ENCODE measurements around the gene SLC23A2.
A peak's percentile ranks its signal among the peaks of the same experiment; 100 is the strongest.
"Not testable (repeated sequence)": the region's sequence is repeated elsewhere in the genome, so short reads cannot be mapped to it uniquely, and the experiment has no call there.

SLC23A2 gene

GRCh38 chr20:5001174-5002076 is at the start of gene SLC23A2:
Gene SLC23A2 (minus strand): TSS chr20:5001510. CDS start chr20:4932562, 68,948 bp downstream.
- DNase-seq (ENCODE audit: low read depth, low spot score): peak; percentile 37

DNA sequence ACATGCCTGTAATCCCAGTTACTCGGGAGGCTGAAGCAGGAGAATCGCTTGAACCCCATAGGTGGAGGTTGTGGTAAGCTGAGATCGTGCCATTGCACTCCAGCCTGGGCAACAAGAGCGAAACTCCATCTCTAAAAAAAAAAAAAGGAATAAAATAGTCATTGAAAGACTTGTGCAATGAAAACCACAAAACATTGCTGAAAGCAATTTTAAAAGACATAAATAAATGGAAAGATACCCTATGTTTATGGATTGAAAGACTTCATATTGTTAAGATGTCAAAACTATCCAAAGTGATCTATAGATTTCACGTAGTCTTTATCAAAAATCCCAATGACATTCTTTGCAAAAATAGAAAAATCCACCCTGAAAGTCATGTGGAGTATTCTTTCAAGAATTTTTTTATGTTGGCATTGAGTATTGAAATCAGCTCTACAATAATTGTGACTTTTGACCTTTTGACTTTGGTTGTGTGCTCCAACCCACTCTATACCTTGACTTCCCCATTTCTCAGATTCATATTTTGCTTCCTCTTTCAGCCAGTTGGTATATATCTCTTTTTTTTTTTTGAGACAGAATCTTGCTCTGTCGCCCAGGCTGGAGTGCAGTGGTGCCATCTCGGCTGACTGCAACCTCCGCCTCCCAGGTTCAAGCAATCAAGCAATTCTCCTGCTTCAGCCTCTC is 45.5 kb upstream of the SLC23A2 start:
- no peak for DNase-seq (ENCODE audit: low read depth, low spot score)

DNA sequence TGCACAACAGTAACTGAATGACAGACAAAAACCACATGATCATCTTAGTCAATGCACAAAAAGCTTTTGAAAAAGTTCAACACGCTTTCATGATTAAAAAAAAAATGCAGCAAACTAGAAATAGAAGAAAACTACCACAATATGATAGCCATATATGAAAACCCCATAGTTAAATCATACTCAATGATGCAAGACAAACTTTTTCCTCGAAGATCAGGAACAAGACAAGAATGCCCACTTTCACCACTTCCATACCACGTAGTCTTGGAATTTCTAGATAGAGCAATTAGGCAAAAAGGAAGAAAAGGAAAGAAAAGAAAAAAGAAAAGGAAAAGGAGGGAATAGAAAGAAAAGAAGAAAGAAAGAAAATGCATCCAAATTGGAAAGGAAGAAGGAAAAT is 44.6 kb upstream of the SLC23A2 start:
- no peak for DNase-seq (ENCODE audit: low read depth, low spot score)

GRCh38 chr20:5044075-5044620 is 42.8 kb upstream of the SLC23A2 start:
- no peak for DNase-seq (ENCODE audit: low read depth, low spot score)

- DNase-seq (ENCODE audit: low read depth, low spot score): peak; percentile 77
Measured at GRCh38 chr20:5041433-5041832, 40.1 kb upstream of the SLC23A2 start.

DNA sequence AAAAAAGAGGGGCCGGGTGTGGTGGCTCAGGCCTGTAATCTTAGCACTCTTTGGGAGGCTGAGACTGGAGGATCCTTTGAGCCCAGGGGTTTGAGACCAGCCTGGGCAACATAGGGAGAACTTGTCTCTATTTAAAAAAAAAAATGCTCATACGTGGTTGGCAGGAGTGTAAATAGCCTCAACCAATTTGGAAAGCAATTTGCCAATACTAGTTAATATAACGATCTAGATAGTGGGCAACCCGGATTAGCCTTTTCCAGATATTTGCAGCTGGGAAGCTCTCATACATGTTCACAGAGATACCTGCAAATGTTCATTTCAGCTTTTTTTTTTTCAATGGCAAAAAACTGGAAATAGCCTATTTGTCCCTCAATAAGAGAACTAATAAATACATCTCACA is 39.0 kb upstream of the SLC23A2 start:
- DNase-seq (ENCODE audit: low read depth, low spot score): no peak

DNA sequence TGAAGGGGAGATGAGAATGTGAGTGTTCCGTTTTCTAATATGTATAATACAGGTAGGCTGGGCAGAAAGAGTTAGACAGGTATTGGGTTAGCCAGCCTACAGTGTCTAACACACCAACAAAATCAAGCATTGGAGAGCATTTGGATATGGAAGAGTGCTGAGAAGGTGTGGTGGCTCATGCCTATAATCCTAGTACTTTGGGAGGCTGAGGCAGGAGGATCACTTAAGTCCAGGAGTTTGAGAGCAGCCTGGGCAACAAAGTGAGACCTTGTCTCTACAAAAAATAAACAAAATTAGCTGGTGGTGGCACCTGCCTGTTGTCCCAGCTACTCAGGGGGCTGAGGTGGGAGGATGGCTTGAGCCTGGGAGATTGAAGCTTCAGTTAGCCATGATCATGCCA is 38.6 kb upstream of the SLC23A2 start:
- DNase-seq (ENCODE audit: low read depth, low spot score): no peak

DNA sequence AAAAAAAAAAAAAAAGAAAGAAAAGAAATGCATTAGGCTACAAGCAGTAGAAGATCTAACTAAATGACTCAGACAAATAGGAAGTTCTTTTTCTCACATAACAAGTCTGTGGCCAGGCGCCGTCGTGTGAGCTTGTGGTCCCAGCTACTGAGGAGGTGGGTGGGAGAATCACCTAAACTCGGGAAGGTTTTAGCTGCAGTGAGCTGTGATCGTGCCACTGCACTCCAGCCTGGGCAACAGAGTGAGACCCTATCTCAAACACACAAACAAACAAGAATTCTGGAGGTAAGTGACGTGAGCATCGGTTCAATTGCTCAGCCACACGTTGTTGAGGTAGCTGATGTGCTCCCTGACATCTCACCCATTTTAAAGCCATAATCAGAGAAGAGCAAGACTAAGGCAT is 37.9 kb upstream of the SLC23A2 start:
- no peak for DNase-seq (ENCODE audit: low read depth, low spot score)

GRCh38 chr20:5036828-5037227 is 35.5 kb upstream of the SLC23A2 start:
- no peak for DNase-seq (ENCODE audit: low read depth, low spot score)

DNA sequence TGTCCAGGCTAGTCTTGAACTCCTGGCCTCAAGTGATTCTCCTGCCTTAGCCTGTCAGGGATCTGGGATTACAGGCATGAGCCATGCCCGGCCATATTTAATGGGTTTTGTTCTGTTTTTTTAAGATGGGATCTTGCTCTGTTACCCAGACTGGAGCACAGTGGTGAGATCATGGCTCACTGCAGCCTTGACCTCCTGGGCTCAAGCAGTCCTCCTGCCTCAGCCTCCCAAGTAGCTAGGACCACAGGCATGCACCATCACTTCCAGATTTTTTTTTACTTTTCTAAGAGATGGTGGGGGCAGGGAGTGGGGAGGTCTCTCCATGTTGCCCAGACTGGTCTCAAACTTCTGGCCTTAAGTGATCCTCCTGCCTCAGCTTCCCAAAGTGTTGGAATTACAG is 34.2 kb upstream of the SLC23A2 start:
- DNase-seq (ENCODE audit: low read depth, low spot score): not testable (repeated sequence)

- DNase-seq (ENCODE audit: low read depth, low spot score): no peak
Measured at GRCh38 chr20:5033566-5033965, 32.3 kb upstream of the SLC23A2 start.

GRCh38 chr20:5031701-5032100 is 30.4 kb upstream of the SLC23A2 start:
- not testable (repeated sequence) for DNase-seq (ENCODE audit: low read depth, low spot score)

DNA sequence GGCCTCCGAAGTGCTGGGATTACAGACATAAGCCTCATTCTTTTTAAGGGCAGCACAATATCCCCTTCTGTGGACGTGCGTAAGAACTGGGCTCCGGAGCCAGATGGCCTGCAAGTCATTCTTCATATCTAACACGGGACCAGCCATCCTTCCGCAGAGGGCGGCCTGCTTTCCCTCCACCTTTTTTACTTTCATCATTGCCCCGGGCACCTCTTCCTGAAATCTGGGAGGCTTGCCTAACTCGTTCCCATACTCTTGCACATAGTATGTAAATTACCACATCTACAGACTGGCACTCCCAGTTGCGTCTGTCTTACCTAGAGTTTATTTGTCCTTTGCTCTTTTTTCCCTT is 29.9 kb upstream of the SLC23A2 start:
- peak; percentile 80 for DNase-seq (ENCODE audit: low read depth, low spot score)

DNA sequence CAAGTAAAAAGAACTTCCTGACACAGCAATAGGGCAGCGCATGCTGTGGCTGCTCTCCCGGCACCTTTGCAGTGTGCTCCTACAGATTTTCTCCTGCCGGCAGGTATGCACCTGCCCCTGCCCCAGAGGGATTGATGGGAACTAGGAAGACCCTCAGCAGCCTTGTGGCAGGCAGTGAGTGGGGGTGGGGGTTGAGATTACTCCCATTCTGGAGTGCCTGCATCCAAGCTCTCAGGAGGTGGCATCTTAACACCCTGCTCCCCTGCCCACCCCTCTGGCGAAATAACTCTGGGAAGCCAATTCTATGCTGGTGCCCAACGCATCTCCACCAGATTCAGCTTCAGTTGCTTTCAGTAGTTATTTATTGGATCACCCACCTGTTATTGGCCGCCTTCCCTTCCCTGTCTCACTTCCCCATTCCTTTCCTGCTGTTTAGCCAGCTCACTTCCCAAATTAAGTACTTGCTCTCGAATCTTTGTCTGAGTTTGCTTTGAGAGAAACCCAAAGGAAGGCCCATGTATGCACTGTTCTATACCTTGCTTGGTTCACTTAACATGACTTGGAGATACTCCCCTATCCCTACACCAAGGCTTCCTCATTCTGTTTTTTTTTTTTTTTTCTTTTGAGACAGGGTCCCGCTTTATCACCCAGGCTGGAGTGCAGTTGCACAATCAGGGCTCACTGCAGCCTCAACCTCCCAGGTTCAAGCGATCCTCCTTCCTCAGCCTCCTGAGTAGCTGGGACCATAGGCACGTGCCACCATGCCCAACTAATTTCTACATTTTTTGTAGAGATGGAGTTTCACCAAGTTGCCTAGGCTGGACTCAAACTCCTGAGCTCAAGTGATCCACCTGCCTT is 29.3 kb upstream of the SLC23A2 start:
- peak; percentile 30 for DNase-seq (ENCODE audit: low read depth, low spot score)

DNA sequence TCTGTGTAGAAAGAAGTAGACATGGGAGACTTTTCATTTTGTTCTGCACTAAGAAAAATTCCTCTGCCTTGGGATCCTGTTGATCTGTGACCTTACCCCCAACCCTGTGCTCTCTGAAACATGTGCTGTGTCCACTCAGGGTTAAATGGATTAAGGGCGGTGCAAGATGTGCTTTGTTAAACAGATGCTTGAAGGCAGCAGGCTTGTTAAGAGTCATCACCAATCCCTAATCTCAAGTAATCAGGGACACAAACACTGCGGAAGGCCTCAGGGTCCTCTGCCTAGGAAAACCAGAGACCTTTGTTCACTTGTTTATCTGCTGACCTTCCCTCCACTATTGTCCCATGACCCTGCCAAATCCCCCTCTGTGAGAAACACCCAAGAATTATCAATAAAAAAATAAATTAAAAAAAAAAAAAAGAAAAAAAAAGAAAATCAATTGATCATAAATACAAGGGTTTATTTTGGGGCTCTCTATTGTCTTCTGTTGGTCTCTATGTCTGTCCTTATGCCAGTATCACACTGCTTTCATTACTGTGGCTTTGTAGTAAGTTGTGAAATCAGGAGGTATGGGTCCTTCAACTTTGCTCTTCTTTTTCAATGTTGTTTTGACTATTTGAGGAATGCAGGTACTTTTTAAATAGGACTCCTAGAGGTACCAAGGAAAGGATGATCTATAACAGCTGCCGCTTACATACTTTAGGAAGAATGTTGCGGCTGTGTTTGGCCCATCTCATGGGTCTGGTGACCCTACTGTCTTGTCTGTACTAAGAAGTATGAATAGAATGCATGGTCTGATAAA is 27.1 kb upstream of the SLC23A2 start:
- not testable (repeated sequence) for DNase-seq (ENCODE audit: low read depth, low spot score)

GRCh38 chr20:5024982-5025381 is 23.7 kb upstream of the SLC23A2 start:
- no peak for DNase-seq (ENCODE audit: low read depth, low spot score)

DNA sequence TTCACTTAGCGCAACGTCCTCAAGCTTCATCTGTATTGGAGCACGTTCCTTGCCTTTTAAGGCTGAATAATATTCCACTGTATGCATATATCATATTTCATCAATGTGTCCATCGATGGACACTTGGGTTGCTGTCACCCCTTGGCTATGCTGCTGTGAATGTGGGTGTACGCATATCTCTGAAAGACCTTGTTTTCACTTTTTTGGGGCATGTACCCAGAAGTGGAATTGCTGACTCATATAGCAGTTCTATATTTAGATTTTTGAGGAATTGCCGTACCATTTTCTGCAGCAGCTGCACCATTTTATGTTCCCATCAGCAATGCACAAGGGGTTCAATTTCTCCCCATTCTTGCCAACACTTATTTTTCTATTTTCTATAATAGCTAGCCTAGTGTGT is 22.8 kb upstream of the SLC23A2 start:
- no peak for DNase-seq (ENCODE audit: low read depth, low spot score)

GRCh38 chr20:5023171-5023570 is 21.9 kb upstream of the SLC23A2 start:
- not testable (repeated sequence) for DNase-seq (ENCODE audit: low read depth, low spot score)

- DNase-seq (ENCODE audit: low read depth, low spot score): no peak
Measured at GRCh38 chr20:5020760-5021159, 19.4 kb upstream of the SLC23A2 start.

DNA sequence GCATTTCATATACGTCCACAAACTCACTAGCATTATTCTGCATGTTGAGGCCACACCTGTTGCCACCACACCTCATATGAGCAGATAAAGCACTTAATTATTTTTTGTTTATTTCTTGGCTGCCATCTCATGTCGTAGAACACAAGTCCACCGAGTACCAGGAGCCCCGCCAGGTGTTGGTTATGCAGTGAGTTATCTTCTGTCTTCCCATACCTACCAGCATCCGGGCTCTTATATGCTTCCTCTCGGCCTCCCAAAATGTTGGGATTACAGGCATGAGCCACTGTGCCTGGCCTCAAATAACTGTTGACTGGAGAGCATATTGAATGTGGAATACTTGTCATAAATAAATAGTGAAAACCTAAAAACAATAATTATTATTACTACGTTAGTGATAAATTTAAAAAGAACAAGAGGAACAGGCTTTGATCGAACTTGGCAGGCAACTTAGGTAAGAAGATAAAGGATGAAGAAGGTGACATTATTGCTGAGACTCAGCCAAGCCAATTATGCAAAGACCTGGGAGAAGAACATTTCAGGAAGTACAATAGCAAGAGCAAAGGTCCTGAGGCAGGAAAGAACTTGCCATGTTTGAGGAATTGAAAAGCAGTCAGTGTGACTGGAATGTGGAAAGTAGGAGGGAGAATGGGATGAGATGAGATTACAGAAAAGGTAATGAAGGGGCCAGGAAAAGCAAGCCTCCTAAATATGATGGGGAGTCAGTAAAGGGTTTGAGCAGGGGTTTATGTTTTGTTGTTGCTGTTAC is 12.6 kb upstream of the SLC23A2 start:
- no peak for DNase-seq (ENCODE audit: low read depth, low spot score)
